ENCODE measurements around the gene HOXD1.

The HOXD1 gene

GRCh38 chr2:176240301-176240700 lies 51.8 kb downstream of the HOXD1 start:
- no peak for TF ChIP-seq CTCF (conservative IDR thresholded peaks at IDR 0.05; ENCODE audit: control insufficient read depth, insufficient read depth, low read depth, low read length)
- H3K4me3 ChIP-seq (ENCODE audit: control insufficient read depth, low read depth, low read length), result no peak overlapping the region
- no peak for DNase-seq (ENCODE audit: low read depth)
